ENCODE data around the gene LGALS9B.
"Not testable (repeated sequence)": the region's sequence is repeated elsewhere in the genome, so short reads cannot be mapped to it uniquely, and the experiment has no call there.

DNA sequence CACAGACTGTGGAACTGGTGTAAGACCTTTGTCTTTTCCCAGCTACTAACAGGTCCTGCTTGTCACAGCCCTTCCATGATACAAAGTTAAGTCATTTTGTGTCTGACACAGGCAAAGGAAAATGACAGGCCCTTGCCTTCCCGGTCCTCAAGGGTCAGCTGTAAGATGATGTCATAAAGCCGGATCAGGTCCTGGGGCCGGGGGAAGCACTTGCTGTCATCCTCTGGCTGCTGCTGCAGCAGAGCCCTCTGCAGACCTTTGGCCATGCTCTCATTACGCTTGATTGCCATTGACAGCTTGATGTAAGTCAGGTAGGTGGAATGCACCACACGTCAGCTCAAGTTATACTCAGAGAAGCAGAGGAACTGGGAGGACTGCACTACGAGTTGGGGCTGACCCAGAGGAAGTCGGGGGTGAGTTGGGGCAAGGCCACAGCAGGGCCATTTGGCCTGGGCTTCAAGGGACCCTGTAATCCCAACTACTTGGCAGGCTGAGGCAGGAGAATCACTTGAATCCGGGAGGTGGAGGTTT, 50.9 kb downstream of the LGALS9B start:
- TF ChIP-seq, protein P1, sequence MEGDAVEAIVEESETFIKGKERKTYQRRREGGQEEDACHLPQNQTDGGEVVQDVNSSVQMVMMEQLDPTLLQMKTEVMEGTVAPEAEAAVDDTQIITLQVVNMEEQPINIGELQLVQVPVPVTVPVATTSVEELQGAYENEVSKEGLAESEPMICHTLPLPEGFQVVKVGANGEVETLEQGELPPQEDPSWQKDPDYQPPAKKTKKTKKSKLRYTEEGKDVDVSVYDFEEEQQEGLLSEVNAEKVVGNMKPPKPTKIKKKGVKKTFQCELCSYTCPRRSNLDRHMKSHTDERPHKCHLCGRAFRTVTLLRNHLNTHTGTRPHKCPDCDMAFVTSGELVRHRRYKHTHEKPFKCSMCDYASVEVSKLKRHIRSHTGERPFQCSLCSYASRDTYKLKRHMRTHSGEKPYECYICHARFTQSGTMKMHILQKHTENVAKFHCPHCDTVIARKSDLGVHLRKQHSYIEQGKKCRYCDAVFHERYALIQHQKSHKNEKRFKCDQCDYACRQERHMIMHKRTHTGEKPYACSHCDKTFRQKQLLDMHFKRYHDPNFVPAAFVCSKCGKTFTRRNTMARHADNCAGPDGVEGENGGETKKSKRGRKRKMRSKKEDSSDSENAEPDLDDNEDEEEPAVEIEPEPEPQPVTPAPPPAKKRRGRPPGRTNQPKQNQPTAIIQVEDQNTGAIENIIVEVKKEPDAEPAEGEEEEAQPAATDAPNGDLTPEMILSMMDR (IDR thresholded peaks at IDR 0.05; ENCODE audit: control extremely low read depth in 1 of 3, insufficient read depth in 1 of 3, low read depth in 1 of 3, low read length in 3 of 3), result not testable (repeated sequence)
- TF ChIP-seq POLR2AphosphoS5 (IDR thresholded peaks at IDR 0.05; ENCODE audit: low read depth, low read length), result not testable (repeated sequence)
